NT2/D1 (cell line): Measurements from ENCODE around the gene RNF157.

Experiments used
- SUZ12 ChIP-seq: IDR thresholded peaks from 2 replicates; pipeline ENCODE4 v1.6.1; 2011; ENCODE audit not compliant: insufficient read length, insufficient read depth; ENCODE audit errors: extremely low read depth
- YY1 ChIP-seq: IDR thresholded peaks from 2 replicates; pipeline ENCODE4 v1.6.1; 2011; ENCODE audit not compliant: insufficient read length, insufficient read depth
- ZNF274 ChIP-seq: IDR thresholded peaks from 2 replicates; pipeline ENCODE4 v1.6.1; 2011; ENCODE audit warnings: mild to moderate bottlenecking, low read depth, low read length

- no peak for TF ChIP-seq ZNF274
- no peak for TF ChIP-seq YY1
- TF ChIP-seq SUZ12: no peak
Observed at GRCh38 chr17:76155988-76156661, 84.2 kb downstream of the RNF157 start.
